H9 (cell line): ENCODE data around the gene LRP8. TPM values are rescaled to one million over a fixed set of nuclear protein-coding genes. Genes with fewer than 3 reads are reported as not detected.

Experiments used
- DNase-seq: peaks from one replicate; pipeline ENCODE4 v3.0.0-alpha.2; 2017
- H2AFZ ChIP-seq: one replicate; pipeline ENCODE4 v1.6.1; 2013; ENCODE audit warnings: mild to moderate bottlenecking, low read length, control low read depth, moderate library complexity
- H2AK5ac ChIP-seq: 2 replicates; pipeline ENCODE4 v1.6.1; 2013; ENCODE audit warnings: low read length, control low read depth, mixed read lengths; ENCODE audit not compliant: insufficient read length
- H2BK120ac ChIP-seq: one replicate; pipeline ENCODE4 v1.6.1; 2013; ENCODE audit warnings: low read depth, mild to moderate bottlenecking, low read length, control low read depth, inconsistent platforms; ENCODE audit not compliant: poor library complexity, severe bottlenecking
- H2BK12ac ChIP-seq: 2 replicates; pipeline ENCODE4 v1.6.1; 2013; ENCODE audit warnings: low read length, control low read depth, mixed read lengths, low read depth; ENCODE audit not compliant: insufficient read length
- H2BK15ac ChIP-seq: 2 replicates; pipeline ENCODE4 v1.6.1; 2013; ENCODE audit warnings: low read depth, low read length, control low read depth
- H2BK20ac ChIP-seq: one replicate; pipeline ENCODE4 v1.6.1; 2013; ENCODE audit warnings: low read depth, mild to moderate bottlenecking, low read length, control low read depth, inconsistent platforms; ENCODE audit not compliant: poor library complexity, severe bottlenecking
- H2BK5ac ChIP-seq: 2 replicates; pipeline ENCODE4 v1.6.1; 2013; ENCODE audit warnings: low read length, control low read depth, mixed read lengths; ENCODE audit not compliant: insufficient read length
- H3K14ac ChIP-seq: 2 replicates; pipeline ENCODE4 v1.6.1; 2013; ENCODE audit warnings: low read length, control low read depth; ENCODE audit not compliant: insufficient read depth
- H3K18ac ChIP-seq: 2 replicates; pipeline ENCODE4 v1.6.1; 2013; ENCODE audit warnings: low read depth, mild to moderate bottlenecking, mixed read lengths, low read length, control low read depth; ENCODE audit not compliant: insufficient read length
- H3K23ac ChIP-seq: 2 replicates; pipeline ENCODE4 v1.6.1; 2013; ENCODE audit warnings: low read length, control low read depth, mixed read lengths, low read depth; ENCODE audit not compliant: insufficient read length
- H3K23me2 ChIP-seq: 2 replicates; pipeline ENCODE4 v1.6.1; 2013; ENCODE audit warnings: low read depth, mild to moderate bottlenecking, mixed read lengths, low read length, control low read depth; ENCODE audit not compliant: insufficient read length, poor library complexity, severe bottlenecking
- H3K27ac ChIP-seq: 2 replicates; pipeline ENCODE4 v1.5.1; 2013; ENCODE audit warnings: low read length, control low read depth, mixed read lengths, low read depth; ENCODE audit not compliant: insufficient read length
- H3K27me3 ChIP-seq: 2 replicates; pipeline ENCODE4 v1.6.1; 2013; ENCODE audit warnings: low read length, control low read depth, inconsistent platforms; ENCODE audit not compliant: insufficient read depth
- H3K4ac ChIP-seq: 2 replicates; pipeline ENCODE4 v1.6.1; 2013; ENCODE audit warnings: low read depth, mild to moderate bottlenecking, control low read depth, inconsistent platforms, low read length, moderate library complexity
- H3K4me1 ChIP-seq: 2 replicates; pipeline ENCODE4 v1.6.1; 2013; ENCODE audit warnings: low read length, control low read depth, inconsistent platforms; ENCODE audit not compliant: insufficient read depth
- H3K4me2 ChIP-seq: 2 replicates; pipeline ENCODE4 v1.6.1; 2013; ENCODE audit warnings: low read length, control low read depth, mixed read lengths; ENCODE audit not compliant: insufficient read length, insufficient read depth
- H3K56ac ChIP-seq: 2 replicates; pipeline ENCODE4 v1.6.1; 2013; ENCODE audit warnings: low read depth, mild to moderate bottlenecking, mixed read lengths, low read length, control low read depth; ENCODE audit not compliant: insufficient read length
- H3K79me1 ChIP-seq: 2 replicates; pipeline ENCODE4 v1.6.1; 2013; ENCODE audit warnings: low read depth, mild to moderate bottlenecking, moderate library complexity, low read length, control low read depth, inconsistent platforms; ENCODE audit not compliant: insufficient read depth, poor library complexity, severe bottlenecking
- H3K79me2 ChIP-seq: 2 replicates; pipeline ENCODE4 v1.6.1; 2013; ENCODE audit warnings: low read length, control low read depth, inconsistent platforms; ENCODE audit not compliant: insufficient read depth
- H3K9ac ChIP-seq: 2 replicates; pipeline ENCODE4 v1.6.1; 2013; ENCODE audit warnings: low read length, control low read depth, mixed read lengths; ENCODE audit not compliant: insufficient read length; ENCODE audit errors: extremely low read depth
- H3K9me3 ChIP-seq: one replicate; pipeline ENCODE4 v1.6.1; 2013; ENCODE audit warnings: low read depth, low read length, inconsistent platforms; ENCODE audit not compliant: control insufficient read depth
- H3T11ph ChIP-seq: one replicate; pipeline ENCODE4 v1.6.1; 2013; ENCODE audit warnings: mild to moderate bottlenecking, low read length, control low read depth, inconsistent platforms
- H4K20me1 ChIP-seq: one replicate; pipeline ENCODE4 v1.6.1; 2013; ENCODE audit not compliant: control insufficient read depth, insufficient read length, insufficient read depth
- H4K5ac ChIP-seq: 2 replicates; pipeline ENCODE4 v1.6.1; 2013; ENCODE audit warnings: low read depth, mild to moderate bottlenecking, mixed read lengths, low read length, control low read depth; ENCODE audit not compliant: insufficient read length
- H4K8ac ChIP-seq: replicated peaks from 2 replicates; pipeline ENCODE4 v1.6.1; 2013; ENCODE audit warnings: low read length, control low read depth, mixed read lengths, low read depth; ENCODE audit not compliant: insufficient read length
- H4K91ac ChIP-seq: 2 replicates; pipeline ENCODE4 v1.6.1; 2013; ENCODE audit warnings: low read depth, mild to moderate bottlenecking, moderate library complexity, mixed read lengths, low read length, control low read depth; ENCODE audit not compliant: insufficient read length
- H3K27ac Mint-ChIP-seq, 3 experiments: 2 replicates in 2 of 3; 3 replicates in 1 of 3; pipeline ENCODE4 v1.8.0; 2020 to 2021; ENCODE audit warnings: mixed read lengths in 3 of 3, mild to moderate bottlenecking in 1 of 3, moderate library complexity in 1 of 3
- H3K27me3 Mint-ChIP-seq: 2 replicates; pipeline ENCODE4 v1.8.0; 2021; ENCODE audit warnings: low read depth, mild to moderate bottlenecking, moderate library complexity, mixed read lengths
- H3K36me3 Mint-ChIP-seq, 3 experiments: 2 replicates in 2 of 3; 3 replicates in 1 of 3; pipeline ENCODE4 v1.8.0; 2020 to 2021; ENCODE audit warnings: low read depth in 3 of 3, mixed read lengths in 3 of 3; ENCODE audit not compliant: insufficient read depth in 1 of 3
- H3K4me1 Mint-ChIP-seq, 2 experiments: 2 replicates each; pipeline ENCODE4 v1.8.0; 2020; ENCODE audit warnings: mixed read lengths in 2 of 2
- H3K4me3 Mint-ChIP-seq, 2 experiments: 2 replicates in 1 of 2; 3 replicates in 1 of 2; pipeline ENCODE4 v1.8.0; 2020 to 2021; ENCODE audit warnings: mild to moderate bottlenecking in 2 of 2, mixed read lengths in 2 of 2, moderate library complexity in 1 of 2
- H3K9me3 Mint-ChIP-seq, 2 experiments: 2 replicates in 1 of 2; 3 replicates in 1 of 2; pipeline ENCODE4 v1.8.0; 2020; ENCODE audit warnings: mild to moderate bottlenecking in 2 of 2, mixed read lengths in 2 of 2, moderate library complexity in 1 of 2
- CTCF ChIP-seq: fragments of 200-600 bp; sonication (generic); conservative IDR thresholded peaks from 3 replicates; pipeline ENCODE4 v1.8.0; 2021; ENCODE audit warnings: antibody characterized with exemption, mild to moderate bottlenecking
- WGBS: extraction: QIAGEN DNeasy Blood & Tissue Kit; methylation state at CpG from one replicate; pipeline ENCODE4 v1.1.7; 2013; ENCODE audit warnings: missing lambda C conversion rate, low lambda C conversion rate, mixed read lengths; ENCODE audit not compliant: insufficient read length; ENCODE audit errors: extremely low coverage; 5-methylcytosine and 5-hydroxymethylcytosine counted together
- total RNA-seq: library from RNA; stranded (reverse); gene quantifications from 2 replicates; pipeline ENCODE4 v1.2.1, GENCODE V29; 2021

LRP8 gene
- total RNA-seq, 1 experiment from 2014 or later = 78.6 TPM

- no peak for TF ChIP-seq CTCF
- H3K9me3 Mint-ChIP-seq = peaks cover 0 to 3% of the 10 kb centered on the region in 2 experiments; a peak in 1 of 5 replicates
- Histone ChIP-seq H3K27ac (no peak overlapping the region), H4K91ac (no peak overlapping the region), H2BK120ac (no peak overlapping the region), H3K14ac (no peak overlapping the region), H3K79me1 (peaks cover 10% of the 10 kb centered on the region), H3K4me1 (peaks cover 3% of the 10 kb centered on the region; the same call in 1 of the 2 replicates), H4K5ac (no peak overlapping the region), H3T11ph (no peak overlapping the region), H2AFZ (no peak overlapping the region), H3K79me2 (peaks cover 18% of the 10 kb centered on the region; the same call in 1 of the 2 replicates), H3K18ac (no peak overlapping the region), H2BK20ac (no peak overlapping the region), H2AK5ac (no peak overlapping the region), H3K4ac (no peak overlapping the region), H3K9ac (no peak overlapping the region), H3K23ac (no peak overlapping the region), H3K27me3 (no peaks in the 10 kb centered on the region), H3K4me2 (no peak overlapping the region), H3K9me3 (no peaks in the 10 kb centered on the region), H3K56ac (no peak overlapping the region), H3K23me2 (peaks cover 19% of the 10 kb centered on the region), H2BK12ac (no peak overlapping the region), H4K8ac (no peak overlapping the region), H4K20me1 (no peaks in the 10 kb centered on the region), H2BK15ac (no peak overlapping the region), H2BK5ac (no peak overlapping the region)
- H3K4me3 Mint-ChIP-seq = peak overlapping the region; percentile 90 to 96; a peak in 4 of 5 replicates
- WGBS = no CpG with 5 or more reads among the region's 7 CpGs
- no peak for DNase-seq
- peak overlapping the region in 2 of 3 experiments; percentile 58 to 73; a peak in 2 of 7 replicates for H3K27ac Mint-ChIP-seq
- H3K27me3 Mint-ChIP-seq = peaks cover 3% of the 10 kb centered on the region; the same call in 1 of the 2 replicates
- peaks cover 35 to 37% of the 10 kb centered on the region in 2 experiments for H3K4me1 Mint-ChIP-seq
- peaks cover 35 to 62% (median 46%) of the 10 kb centered on the region in 3 experiments for H3K36me3 Mint-ChIP-seq
Observed at GRCh38 chr1:53324728-53325297, 3.1 kb downstream of the LRP8 start.
